NCI-H1048 (cell line): ENCODE measurements around the gene SOCS1.

Experiments
- DNase-seq: peaks from one replicate; lab custom pipeline; 2025; lab: John Stamatoyannopoulos, UW

SOCS1 gene

GRCh38 chr16:11260596-11260966 lies 4.6 kb upstream of the SOCS1 start:
- DNase-seq: no peak

- DNase-seq: no peak
These were observed 3.9 kb upstream of the SOCS1 start for GRCh38 chr16:11259655-11260595.

GRCh38 chr16:11258553-11259492 lies 2.8 kb upstream of the SOCS1 start:
- DNase-seq: no peak

DNA sequence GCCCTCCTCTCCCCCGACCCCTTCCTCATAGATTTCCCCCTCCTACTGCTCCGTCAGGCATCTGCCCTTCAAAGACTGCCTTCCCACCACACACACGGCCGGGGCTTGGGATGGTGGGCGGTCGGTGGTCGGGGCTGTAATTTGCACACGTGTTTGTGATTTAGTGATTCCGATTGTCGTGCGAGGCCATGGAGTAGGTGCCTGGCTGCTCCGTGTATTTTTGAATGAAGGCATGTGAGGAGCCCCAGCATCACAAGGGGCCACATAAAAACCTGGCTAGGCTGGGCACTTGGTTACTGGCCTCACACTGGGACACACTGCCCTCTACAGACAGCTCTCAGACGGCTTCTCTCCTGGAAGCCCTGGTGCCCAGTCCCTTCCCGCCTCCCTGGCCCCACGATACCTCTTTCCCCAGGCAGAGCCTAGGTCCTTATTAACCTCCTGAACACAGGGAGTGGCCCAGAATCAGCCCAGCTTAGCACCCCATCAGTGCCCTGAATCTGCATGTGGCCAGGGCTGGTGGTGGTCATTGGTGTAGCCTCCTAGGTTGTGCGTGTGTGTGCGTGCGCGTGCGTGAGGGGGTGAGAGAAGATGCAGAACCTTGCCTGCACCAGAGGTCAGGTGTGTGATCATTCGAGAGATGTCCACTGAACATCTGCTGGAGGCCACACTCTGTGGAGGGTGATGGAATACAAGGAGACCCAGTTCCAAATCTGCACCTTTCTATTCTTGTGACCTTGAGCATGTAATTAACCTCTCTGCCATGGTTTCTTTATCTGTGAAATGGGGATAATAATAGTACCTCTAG lies 1.3 kb upstream of the SOCS1 start:
- no peak for DNase-seq

DNA sequence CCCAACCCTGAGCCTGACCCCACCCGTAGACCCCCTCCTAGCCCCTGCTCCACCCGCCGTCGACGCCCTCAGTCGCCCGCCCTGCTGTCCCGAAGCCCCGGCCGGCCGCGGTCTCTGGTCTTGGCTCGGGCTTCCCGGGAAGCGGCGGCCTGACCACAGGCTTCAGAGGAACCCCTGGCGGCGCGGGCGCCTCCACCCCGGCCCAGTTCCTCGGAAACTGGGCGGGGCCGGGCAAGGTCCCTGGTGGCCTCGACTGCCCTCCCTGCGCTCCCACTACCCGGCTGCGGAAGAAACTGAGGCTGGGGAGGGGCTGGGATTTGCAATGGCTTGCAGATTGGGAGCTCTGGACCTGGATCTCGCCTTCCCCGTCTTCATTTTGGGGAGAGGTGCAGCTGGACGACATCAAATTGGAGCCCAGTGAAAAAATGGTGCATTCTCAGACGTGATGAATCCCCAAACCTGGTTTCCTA lies 692 bp upstream of the SOCS1 start:
- no peak for DNase-seq

DNA sequence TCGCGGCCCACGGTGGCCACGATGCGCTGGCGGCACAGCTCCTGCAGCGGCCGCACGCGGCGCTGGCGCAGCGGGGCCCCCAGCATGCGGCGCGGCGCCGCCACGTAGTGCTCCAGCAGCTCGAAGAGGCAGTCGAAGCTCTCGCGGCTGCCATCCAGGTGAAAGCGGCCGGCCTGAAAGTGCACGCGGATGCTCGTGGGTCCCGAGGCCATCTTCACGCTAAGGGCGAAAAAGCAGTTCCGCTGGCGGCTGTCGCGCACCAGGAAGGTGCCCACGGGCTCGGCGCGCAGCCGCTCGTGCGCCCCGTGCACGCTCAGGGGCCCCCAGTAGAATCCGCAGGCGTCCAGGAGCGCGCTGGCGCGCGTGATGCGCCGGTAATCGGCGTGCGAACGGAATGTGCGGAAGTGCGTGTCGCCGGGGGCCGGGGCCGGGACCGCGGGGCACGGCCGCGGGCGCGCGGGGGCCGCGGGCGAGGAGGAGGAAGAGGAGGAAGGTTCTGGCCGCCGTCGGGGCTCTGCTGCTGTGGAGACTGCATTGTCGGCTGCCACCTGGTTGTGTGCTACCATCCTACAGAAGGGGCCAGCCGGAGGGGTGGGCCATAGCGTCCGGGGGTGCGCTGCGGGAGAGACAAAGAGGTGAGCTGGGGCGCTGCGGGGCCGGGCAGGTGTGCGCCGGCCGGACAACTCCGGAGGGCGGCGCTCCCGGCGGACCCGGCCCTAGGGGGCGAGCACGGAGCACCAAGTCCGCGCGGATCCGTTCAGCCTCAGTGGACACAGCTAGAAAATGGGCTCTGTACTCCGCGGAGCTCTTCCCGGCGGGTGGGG lies 879 bp downstream of the SOCS1 start:
- DNase-seq: no peak

DNA sequence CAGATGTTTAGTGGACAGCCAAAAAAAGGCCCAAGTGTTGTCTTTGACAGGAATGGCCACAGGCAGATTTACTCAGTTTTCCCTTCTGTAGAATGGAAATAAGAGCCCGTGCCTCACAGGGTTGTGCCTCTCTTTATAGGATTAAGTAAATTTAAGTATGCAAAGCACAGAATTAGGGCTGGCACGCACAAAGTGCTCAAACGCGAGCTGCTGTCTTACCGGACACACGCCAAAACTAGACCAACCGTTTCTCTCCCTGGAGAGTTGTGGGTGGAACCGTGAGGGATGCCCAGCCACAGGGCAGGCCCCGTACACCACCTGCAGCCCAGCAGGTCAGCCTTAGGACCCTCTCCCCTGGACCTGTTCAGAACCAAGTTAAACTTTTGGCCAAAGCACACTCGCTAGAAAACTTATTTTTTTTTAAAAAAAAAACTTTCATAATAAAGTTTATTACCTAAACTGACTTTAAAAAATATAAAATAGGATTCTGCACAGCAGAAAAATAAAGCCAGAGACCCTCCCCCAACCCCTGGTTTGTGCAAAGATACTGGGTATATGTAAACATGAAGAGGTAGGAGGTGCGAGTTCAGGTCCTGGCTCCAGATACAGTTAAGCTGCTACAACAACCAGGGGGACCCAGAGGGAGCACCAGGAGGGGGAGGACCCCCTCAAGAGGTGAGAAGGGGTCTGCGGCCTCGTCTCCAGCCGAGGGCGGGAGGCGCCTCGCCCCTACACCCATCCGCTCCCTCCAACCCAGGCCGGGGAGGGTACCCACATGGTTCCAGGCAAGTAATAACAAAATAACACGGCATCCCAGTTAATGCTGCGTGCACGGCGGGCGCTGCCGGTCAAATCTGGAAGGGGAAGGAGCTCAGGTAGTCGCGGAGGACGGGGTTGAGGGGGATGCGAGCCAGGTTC lies 1.8 kb downstream of the SOCS1 start:
- DNase-seq: no peak

- no peak for DNase-seq
These were observed 2.7 kb downstream of the SOCS1 start for GRCh38 chr16:11253009-11253994.

- no peak for DNase-seq
These were observed 3.5 kb downstream of the SOCS1 start for GRCh38 chr16:11252482-11252931.

DNA sequence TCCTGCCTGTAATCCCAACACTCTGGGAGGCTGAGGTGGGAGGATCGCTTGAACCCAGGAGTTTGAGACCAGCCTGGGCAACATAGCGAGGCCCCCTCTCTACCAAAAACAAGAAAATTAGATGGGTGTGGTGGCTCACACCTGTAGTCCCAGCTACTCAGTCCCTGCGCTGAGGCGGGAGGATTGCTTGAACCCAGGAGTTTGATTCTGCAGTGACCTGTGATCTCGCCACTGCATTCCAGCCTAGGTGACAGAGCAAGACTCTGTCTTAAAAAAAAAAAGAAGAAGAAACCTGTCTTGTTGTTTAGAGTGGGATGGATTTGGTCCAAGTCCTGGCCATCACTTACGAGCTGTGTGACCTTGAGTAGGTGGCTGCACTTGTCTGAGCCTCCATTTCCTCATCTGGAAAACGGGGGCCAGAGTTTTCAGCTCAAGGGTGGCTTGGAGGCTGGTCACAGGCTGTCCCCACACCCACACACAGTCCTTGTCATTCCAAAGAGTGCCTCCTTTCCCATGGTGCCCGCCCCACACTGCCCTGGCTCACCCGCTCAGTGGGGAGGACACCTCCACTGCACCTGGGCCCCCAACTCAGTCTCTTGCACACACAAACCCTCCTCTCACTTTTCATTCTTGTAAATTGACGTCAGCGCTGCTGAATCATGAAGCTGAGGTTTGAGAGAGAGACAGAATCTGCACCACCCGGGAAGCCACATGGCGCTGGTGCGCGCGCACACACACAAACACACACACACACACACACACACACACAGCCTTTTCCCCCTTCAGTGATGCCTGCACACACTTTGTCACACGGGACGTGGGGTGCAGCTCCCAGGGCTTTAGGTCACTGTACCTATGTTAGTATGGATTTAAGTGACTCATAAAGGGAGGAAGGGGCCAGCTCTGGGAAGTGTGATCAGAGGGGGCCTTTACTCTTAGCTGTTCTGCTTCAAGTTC lies 4.2 kb downstream of the SOCS1 start:
- DNase-seq: no peak

- DNase-seq: no peak
These were observed 5.0 kb downstream of the SOCS1 start for GRCh38 chr16:11250786-11251524.

- DNase-seq: no peak
These were observed 5.8 kb downstream of the SOCS1 start for GRCh38 chr16:11250091-11250785.

- no peak for DNase-seq
These were observed 6.6 kb downstream of the SOCS1 start for GRCh38 chr16:11249233-11250061.

DNA sequence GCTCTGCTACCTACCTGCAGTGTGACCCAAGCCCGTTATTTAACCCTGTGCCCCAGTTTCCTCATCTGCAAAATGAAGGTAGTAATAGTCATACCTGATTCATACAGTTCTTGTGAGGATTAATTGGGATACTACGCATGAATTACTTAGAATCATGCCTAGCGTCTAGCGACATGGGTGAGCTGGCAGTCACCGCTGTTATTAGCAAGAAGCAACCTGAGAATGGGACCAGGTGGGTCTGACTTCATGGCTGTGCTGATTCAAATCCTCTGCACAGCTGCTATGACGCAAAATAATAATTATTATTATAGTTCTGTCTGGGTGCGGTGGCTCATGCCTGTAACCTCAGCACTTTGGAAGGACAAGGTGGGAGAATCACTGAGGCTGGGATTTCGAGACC lies 7.9 kb downstream of the SOCS1 start:
- DNase-seq: no peak

GRCh38 chr16:11245988-11246387 lies 10.0 kb downstream of the SOCS1 start:
- no peak for DNase-seq
